Measurements from ENCODE around the gene EXPH5. TPM values are rescaled to one million over a fixed set of nuclear protein-coding genes. Genes with fewer than 3 reads are reported as not detected.

Gene EXPH5
- total and polyA plus RNA-seq, 9 of the 15 experiments (the other 6 are each of a cell fraction or from before 2014, with no cell fraction given), result 1.3 to 8.5 (median 4.8) TPM

- TF ChIP-seq NR1H2 (CRISPR knock-in tag; IDR thresholded peaks at IDR 0.05) (peak; percentile 94), RBM15 (IDR thresholded peaks at IDR 0.05; ENCODE audit: insufficient read depth, low read length) (no peak), ZFX (CRISPR knock-in tag; IDR thresholded peaks at IDR 0.05) (peak; percentile 96), FOXK1 (CRISPR knock-in tag; IDR thresholded peaks at IDR 0.05; ENCODE audit: borderline replicate concordance) (peak; percentile 94), PYGO2 (tag; IDR thresholded peaks at IDR 0.05) (no peak), ZHX1 (conservative IDR thresholded peaks at IDR 0.05; ENCODE audit: low read length) (no peak), LCOR (CRISPR knock-in tag; IDR thresholded peaks at IDR 0.05) (peak; percentile 84), ARID3A (IDR thresholded peaks at IDR 0.05; ENCODE audit: borderline replicate concordance, low read depth, low read length) (no peak), ZKSCAN3 (CRISPR knock-in tag; IDR thresholded peaks at IDR 0.05) (no peak), ZNF444 (CRISPR knock-in tag; IDR thresholded peaks at IDR 0.05) (no peak), GMEB1 (CRISPR knock-in tag; IDR thresholded peaks at IDR 0.05) (no peak), EHMT2 (IDR thresholded peaks at IDR 0.05) (no peak), ZNF121 (CRISPR knock-in tag; conservative IDR thresholded peaks at IDR 0.05) (peak; percentile 64)
These were observed 95.3 kb downstream of the EXPH5 start, which contains the start of gene POGLUT3 (continued) for GRCh38 chr11:108498046-108498815.
